HG02852 (cell line): Measurements from ENCODE around the gene PTPRF.

ENCODE experiments used
- ATAC-seq: cut with Tn5 transposase; IDR thresholded peaks from one replicate; pipeline ENCODE4 v1.9.1; 2021; ENCODE audit warnings: mild to moderate bottlenecking, moderate library complexity; ENCODE audit not compliant: unreplicated experiment

PTPRF gene

DNA sequence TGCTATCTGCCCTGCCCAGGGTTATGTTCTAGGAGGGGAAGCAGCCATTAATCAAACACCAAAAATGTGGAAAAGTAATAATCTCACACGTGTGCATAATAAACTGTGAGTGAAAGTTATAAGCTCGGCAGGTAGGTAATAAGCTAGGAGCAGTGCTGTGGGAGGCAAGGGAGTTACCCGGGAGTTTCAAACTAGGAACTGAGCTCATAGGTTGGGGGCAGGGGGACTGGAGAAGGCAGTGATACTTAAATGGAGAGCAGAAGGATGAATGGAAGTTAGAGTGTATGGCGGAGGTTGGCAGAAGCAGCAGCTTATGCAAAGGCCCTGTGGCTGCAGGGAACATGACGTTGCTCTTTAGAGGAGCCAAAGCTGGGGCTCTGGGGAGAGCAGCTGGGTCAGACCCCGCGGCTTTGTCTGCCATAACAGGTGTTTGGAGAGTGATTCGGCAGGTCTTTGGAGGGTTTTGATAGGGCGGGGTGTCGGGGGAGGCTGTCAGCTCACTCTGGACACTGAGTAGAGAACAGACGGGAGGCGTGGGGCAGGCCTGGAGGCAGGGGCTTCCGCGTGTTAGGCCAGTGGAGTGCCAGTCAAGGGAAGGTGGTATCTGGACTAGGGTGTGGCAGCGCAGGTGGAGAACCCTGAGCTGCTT lies 20.0 kb downstream of the PTPRF start:
- ATAC-seq, result no peak

DNA sequence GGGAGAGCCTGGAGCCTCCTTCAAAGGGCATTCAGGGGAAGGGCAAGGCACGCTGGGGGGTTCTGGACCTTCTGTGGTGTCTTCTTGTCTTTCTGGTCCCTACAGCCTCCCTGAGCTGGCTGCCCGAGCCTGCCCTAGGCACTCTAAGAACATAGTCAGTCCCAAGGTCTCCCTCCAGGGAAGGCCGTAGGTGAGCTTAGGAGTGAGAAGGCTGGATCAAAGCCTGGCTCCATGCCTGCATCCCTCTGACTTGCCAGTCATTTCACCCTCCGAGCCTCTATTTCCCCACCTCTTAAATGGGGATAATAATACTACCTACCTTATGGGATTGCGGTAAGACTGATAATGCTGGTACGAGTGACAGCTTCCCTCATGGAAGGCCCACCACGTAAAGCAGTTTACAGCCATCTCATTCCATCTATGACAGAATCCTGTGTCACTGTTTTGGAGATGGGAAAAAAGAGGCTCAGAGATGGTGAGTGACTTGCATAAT lies 20.8 kb downstream of the PTPRF start:
- ATAC-seq, result no peak

DNA sequence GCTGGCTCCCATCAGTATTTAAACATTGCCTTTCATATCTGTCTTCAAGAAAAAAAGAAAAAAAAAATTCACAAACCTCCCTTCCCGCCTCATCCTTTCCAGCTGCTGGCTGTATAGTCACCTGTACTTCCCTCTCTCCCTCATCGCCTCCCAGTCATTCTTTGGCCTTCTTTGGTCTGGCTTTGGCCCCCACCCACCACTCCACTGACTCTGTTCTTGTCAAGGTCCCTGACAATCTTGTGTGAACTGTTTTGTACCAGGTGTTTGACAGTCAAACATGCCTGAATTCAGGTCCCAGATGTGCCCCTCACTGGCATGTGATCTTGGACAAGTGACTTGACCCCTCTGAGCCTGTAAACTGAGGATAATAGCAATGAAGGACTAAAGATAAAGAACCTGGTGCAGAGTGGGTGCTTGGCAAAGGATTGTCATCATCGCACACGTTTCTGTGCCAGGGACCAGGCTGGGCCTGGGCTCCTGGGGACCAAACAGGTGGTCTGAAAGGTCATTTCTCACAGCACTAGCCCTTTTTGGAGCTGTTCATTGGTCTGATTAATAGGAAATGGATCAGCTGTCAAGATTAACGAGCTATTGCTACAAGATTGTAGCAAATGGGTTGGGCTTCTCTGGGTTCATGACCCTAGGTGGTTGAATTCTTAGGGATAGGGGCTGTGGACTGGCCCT lies 21.5 kb downstream of the PTPRF start:
- no peak for ATAC-seq

DNA sequence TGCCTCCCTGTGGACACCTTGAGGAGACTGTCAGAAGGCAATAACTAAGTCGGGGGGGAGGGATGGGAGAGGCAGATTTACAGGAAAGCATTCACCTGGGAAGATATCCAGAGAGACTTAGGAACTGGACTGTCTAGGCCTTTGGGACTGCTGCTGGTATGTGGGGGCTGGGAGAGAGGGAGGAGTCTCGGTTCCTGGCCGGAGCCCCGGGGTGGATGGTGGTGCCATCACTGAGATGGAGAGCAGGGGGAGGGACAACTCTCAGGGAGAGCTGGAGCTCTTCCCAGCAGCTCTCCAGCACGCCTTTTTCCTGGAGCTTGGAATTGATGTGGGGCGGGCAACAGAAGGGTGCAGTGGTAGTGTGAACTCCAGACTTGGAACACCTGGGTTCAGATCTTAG lies 22.1 kb downstream of the PTPRF start:
- ATAC-seq, result no peak

DNA sequence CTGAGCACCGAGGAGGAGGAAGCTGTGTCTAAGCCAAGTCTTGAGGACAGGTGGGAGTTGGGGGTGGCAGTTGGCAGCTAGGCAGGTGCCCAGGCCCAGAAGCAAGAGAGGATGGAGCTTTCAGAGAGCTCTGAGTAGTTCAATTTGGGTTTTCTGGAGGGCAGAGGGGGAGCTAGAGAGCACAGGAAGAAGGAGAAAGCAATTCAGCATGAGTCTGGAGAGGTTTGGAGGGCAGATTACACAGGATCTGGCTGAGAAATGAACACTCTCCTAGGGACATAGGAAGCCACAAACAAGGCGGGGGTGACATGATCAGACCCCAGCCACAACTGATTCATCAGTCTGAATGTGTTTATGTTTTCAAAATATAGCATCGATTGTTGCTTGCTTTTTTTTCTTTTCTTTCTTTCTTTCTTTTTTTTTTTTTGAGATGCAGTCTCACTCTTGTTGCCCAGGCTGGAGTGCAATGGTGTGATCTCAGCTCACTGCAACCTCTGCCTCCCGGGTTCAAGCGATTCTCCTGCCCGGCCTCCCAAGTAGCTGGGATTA lies 23.8 kb downstream of the PTPRF start:
- ATAC-seq, result no peak

DNA sequence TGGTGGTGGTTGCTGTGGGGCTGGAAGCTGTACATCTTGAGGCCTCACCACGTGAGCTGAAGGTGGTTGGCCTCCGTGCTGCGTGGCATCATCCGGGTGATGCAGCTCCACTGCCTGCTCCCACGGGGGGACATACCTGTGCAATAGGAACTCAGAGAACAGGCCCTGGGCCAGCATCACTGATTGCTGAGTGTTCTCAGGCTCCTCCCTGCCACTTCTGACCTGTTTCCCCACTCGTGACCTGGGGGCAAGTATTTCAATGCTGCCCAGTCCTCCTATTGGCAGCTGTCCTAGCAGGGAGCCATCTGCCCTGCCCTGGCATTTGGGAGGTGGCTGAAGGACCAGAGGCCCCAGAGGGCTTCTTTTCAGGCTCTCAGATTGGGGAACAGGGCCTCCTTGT lies 26.1 kb downstream of the PTPRF start:
- ATAC-seq, result no peak

DNA sequence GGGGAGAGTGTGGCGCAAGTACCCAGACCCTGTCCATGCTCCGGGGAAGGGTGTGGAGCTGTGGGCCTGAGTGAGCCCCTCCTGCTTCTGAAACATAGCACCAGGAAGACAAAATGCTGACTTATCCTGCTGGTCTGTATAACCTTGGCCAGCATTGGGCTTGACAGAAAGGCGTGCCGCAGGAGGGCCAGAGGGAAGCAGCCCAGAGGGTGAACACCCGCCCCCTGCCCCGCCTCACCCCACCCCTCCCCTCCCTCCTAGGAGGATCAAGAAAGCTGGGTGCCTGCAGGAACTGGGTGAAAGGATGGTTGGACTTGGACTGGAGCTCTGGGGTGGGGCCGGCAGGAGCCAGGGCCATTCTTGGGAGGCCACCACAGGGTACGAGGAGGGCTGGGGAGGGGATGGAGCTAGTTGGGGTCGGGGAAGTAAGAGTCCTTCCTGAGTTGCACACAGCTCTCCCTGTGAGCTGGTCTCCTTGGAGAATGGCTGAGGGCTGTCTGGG lies 27.1 kb downstream of the PTPRF start:
- no peak for ATAC-seq

DNA sequence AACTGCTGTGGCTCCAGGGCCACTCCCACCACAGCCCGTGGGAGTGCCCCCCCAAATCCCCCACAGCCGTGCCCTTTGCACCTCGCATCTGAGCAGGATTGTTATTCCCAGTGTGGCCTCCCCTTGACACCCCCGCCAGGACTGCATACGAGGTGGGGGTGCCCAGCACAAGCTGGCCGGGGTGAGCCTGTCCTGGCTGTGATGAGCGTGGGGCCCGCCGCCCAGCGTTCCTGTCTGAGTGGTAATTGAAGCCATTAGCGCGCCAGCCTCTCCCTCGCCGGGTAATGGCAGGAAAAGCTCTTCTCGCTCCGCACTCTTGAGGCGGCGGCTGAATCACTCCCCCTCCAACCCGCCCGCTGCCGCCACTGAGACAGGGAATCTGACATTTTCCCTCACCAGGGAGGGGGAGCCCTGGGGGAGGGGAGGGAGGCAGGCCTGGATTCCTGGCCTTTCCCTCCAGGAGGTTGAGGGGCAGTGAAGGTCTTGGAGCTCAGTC lies 27.7 kb downstream of the PTPRF start:
- no peak for ATAC-seq

DNA sequence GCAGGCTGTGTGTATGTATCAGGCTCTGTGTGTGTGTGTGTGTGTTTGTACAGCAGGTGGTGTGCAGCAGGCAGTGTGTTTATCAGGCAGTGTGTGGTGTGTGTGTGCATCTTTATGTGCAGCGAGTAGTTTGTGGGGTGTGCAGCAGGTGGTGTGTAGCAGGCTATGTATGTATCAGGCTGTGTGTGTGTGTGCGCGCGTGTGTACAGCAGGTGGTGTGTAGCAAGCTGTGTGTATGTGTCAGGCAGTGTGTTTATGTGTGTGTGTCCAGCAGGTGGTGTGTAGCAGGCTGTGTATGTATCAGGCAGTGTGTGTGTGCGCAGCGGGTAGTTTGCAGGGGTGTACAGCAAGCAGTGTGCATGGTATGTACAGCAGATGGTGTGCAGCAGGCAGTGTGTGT lies 29.0 kb downstream of the PTPRF start:
- no peak for ATAC-seq

DNA sequence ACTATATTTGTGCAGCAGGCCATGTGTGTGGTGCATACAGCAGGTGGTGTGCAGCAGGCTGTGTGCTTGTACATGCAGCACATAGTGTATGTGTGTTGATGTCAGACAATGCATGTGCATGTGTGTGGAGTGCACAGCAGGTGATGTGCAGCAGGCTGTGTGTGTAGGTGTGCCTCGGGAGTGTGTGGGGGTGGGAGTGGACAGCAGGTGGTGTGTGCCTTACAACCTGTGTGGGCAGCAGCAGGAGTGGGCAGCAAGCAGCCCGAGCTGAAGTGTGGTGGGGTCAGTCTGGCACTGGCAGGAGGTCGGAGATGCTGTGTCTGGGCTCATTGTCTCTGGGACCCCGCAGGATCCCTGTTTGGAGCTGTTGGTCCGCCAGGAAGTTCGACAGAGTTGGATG lies 29.6 kb downstream of the PTPRF start:
- ATAC-seq, result no peak

DNA sequence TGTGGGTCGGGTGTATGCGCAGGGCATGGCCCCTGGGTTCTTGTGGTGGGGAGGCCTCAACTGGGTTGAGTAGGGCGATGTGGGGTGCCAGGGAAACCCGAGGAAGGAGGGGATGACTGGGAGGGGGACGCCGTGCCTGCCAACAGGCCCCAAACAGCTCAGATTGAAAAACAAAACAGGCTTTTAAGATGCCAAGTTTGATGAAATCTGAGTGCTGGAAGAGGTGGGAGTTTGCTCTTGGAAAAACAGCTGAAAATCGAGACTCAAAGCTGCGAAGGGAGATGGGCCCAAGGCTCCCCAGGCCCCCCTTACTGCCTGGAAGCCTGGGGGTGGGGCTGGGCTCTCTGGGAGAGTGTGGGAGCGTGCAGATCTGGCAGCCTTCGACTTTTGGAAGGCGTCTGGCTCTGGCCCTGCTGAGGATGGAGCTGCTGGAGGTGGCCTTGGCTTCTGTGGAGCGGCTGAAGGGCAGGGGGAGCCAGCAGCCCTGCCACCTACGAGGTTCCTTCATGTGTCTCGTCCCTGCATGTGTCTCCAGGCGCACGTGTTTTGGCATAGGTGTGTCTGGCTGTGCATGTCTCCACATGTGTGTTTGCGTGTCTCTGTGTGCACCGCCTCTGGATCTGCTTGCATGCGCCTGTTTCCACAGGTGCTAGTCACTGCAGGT lies 33.3 kb downstream of the PTPRF start:
- ATAC-seq, result no peak

DNA sequence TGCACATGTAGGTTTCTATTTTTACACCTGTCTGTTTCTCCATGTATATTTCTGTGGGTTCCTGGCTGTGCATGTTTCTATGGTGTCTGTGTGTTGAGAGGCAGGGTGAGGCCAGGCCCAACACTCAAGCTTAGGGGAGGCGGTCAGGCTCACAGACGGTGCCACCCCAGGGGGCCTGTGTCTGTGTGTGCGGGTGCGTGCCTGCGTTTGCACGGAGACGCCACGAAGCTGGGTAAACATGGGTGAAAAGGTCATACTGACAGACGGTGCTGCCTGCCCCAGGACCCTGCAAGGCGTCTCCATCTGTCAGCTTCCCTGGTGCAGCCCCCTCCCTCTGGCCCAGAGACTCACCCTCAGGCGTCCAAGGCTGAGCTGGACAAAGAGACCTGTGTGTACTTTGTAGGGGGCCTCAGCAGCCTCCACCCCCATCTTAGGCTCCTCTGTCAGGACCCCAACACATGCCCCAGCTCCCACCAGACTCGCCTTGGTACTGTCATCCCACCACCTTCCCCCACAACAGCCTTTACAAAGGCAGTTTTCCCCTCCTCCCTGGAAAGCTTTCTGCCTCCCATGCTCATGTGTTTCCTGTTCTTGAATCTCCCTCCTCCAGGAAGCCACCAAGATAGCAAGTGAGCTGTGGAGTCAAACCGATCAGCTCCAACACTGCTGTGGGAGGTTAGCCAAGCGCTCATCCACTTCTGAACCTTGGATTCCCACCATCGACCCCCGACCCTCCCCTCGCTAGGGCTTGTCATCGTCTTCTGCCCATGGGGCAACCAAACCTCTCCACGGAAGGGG lies 34.1 kb downstream of the PTPRF start:
- ATAC-seq, result no peak

DNA sequence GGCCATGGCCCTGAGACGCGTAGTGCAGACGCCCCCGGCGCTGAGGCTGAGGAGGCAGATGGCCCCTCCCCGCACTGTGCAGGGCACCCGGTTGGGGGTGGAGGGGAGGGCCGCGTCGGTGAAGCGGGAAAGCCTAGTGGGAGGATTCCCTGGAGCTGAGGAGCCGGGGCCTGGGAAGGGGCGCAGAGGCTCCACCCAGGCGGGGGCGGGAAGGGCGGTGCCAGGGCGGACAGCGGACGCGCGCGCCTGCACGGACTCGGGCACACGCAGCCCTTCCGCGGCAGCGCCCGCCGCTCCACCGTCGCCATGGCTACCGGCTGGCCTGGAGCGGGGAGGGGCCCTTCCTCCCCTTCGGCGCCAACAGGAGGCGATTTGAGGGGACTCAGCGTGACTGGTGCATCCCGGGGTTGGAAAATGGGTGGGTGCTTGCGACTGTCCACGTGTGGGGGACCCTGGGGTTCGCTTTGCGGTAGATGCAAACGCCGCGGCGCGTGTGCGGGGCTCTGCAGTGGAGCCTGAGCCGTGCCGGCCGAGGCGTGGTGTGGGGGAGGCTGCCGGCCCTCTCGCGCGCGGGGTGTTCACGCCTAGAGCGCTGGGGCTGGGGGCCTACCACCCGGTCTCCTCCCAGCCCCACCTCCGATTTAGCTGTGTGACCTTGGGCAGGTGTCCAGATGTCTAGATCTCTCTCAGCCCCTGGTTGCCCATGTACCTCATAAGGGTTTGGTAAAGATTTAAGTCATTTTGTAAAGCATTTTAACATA lies 35.1 kb downstream of the PTPRF start:
- no peak for ATAC-seq

DNA sequence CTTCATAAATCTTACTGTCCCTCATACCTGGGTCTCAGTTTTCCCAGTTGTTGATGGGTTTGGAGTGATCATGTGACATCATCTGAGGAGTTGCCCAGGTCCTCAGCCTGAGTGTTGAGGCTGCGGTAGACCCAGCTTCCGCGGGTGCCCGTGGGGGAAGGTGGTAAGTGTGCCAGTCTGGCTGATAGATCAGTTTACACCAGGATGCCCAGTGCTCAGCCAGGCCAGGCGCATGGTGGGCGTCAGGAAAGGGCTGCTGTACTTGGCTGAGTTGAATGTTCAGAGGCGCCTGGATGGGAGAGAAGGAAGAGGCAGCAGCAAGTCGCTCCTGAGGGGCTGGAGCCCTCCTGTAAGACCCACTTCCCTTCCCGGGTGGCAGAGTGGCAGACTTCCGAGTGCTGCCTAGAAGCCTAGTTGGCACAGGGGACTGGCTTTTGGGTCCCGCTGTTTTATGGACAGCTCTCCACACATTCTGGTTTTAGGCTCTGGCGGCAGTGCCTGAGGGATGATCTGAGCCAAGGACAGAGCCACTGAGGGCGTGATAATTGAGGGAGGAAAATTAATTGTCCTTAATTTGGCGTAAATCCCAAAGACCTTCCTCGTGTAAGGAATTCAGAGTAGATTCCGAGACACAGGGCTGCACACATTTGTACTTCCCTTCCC lies 35.8 kb downstream of the PTPRF start:
- no peak for ATAC-seq

DNA sequence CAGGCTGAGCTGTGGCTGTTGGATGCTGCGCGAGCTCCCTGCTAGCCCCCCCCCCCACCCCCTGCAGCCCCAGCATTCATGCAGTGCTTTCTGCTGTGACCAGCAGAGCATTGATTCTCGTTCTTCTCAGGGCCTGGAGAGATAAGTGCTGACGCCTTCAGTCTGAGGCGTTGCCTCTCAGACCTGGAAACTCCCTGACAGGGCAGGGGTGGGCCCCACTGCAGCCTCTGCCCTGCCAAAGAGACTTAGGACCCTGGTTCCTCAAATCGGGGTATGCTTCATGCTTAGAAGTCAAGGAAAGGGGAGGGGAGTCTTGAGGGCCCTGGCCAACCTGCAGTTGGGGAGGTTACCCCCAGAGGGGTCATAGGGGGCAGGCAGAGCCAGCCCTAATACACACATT lies 38.5 kb downstream of the PTPRF start:
- no peak for ATAC-seq

DNA sequence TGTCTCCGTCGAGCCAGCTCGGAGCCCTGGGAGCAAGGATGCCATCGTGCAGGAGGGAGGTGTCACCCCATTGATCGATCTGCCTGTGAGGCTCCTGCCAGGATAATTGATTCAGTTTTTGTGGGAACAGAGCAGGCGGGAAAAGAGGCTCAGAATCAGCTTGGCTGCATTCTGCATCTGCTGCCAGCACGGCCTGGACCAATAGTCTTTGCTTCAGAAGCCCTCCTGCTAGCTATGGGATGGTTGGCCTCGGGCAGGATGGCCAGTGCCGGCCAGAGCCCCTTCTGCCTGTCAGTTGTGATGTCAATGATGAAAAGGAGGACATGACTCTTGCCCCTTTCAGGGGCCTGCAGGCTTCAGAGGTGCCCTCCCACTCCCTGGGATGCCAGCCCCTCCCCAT lies 39.6 kb downstream of the PTPRF start:
- no peak for ATAC-seq

DNA sequence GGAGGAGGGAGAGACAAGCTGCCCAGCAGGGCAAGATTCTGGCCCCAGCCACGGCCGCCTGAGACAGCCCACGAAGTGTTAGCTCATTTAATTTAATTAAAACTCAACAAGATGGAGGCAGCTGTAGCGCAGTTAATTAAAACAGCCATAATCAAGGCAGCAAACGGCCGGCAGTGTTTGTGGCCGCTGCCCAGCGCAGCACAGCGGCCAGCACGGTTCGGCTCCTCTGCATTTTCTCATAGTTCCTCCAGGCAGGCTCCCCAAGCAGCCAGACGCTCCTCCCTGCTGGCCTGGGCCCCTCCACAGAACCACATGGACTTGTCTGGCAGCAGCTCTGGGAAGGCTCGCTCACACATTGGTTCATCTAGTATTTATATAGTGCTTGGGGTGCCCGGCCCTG lies 40.0 kb downstream of the PTPRF start:
- no peak for ATAC-seq

DNA sequence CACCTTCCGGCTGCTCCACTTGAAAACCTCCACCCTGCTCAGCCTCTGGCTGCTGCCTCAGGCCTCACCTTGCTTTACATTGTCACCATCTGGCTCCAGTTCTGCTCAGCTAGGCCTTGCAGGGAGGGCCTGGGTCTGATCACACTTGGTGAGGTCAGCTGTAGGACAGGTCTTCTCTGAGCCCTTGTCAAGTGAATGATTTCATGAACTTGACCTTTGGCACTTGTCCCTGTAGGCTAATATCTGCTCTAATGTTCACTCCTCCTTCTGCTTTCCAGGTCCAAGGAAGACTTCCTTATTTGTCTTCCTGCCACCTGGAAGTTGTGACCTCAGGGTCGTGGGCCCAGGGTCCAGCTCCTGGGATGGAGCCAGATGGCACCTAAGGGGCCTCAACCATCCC lies 41.4 kb downstream of the PTPRF start:
- no peak for ATAC-seq

DNA sequence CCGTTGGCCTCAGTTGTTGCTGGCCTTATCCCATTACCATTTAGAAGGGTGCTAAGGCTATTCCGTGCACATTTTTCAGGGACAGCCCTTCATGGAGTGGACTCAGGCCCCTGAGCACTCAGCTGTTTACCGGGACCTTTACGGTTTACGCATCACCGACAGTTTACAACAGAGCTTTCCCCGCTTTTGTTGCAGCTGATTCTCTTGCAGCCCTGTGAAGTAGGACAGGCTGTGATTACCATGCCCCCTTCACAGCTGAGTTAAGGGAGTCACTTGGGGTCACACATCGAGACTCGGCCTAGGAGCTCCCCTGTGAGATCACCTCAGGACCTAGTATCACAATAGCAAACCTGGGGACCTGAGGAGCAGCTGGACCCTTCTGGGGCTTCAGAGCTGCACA lies 41.9 kb downstream of the PTPRF start:
- no peak for ATAC-seq
